ENCODE data around the gene NTRK3. TPM values are rescaled to one million over a fixed set of nuclear protein-coding genes. Genes with fewer than 3 reads are reported as not detected.

Gene NTRK3
- total and polyA plus RNA-seq, 2 of the 13 experiments (the other 11 are each of a cell fraction or from before 2014, with no cell fraction given) = not detected

- POLR2A ChIA-PET = no interaction called here
These were observed 47.4 kb downstream of the NTRK3 start for GRCh38 chr15:88209111-88209510.

More at GRCh38 chr15:88209111-88209510, 47.4 kb downstream of the NTRK3 start:
- 0% methylated on average over 5 of the region's 5 CpGs for WGBS (ENCODE audit: low lambda C conversion rate)
- in situ Hi-C loops (cut with HindIII; ENCODE audit: extremely low pct_ligation_motif_present, low pct_unique_long_range_greater_than_20kb) = no loop called here
- no peak for TF ChIP-seq BCL6 (CRISPR knock-in tag; IDR thresholded peaks at IDR 0.05)
- no peak for TF ChIP-seq ZNF879 (CRISPR knock-in tag; IDR thresholded peaks at IDR 0.05)
- no peak for TF ChIP-seq ZNF652 (CRISPR knock-in tag; IDR thresholded peaks at IDR 0.05; ENCODE audit: borderline replicate concordance, low read depth)
- no peak for TF ChIP-seq ZNF639 (CRISPR knock-in tag; conservative IDR thresholded peaks at IDR 0.05)
- TF ChIP-seq ATF1 (CRISPR knock-in tag; IDR thresholded peaks at IDR 0.05) = no peak
- TF ChIP-seq JARID2 (CRISPR knock-in tag; IDR thresholded peaks at IDR 0.05; ENCODE audit: insufficient replicate concordance) = no peak
- TF ChIP-seq HDAC1 (CRISPR knock-in tag; IDR thresholded peaks at IDR 0.05) = no peak
- no peak for TF ChIP-seq ZNF629 (CRISPR knock-in tag; conservative IDR thresholded peaks at IDR 0.05)
- TF ChIP-seq AKNA (CRISPR knock-in tag; IDR thresholded peaks at IDR 0.05; ENCODE audit: borderline replicate concordance) = no peak
- no peak for TF ChIP-seq FLYWCH1 (CRISPR knock-in tag; IDR thresholded peaks at IDR 0.05)
- TF ChIP-seq NFRKB (IDR thresholded peaks at IDR 0.05) = no peak
- TF ChIP-seq ISL2 (CRISPR knock-in tag; IDR thresholded peaks at IDR 0.05) = no peak
- TF ChIP-seq ZNF563 (CRISPR knock-in tag; IDR thresholded peaks at IDR 0.05) = no peak
- no peak for TF ChIP-seq ZBTB10 (CRISPR knock-in tag; IDR thresholded peaks at IDR 0.05; ENCODE audit: borderline replicate concordance)
- TF ChIP-seq RBM22 (optimal IDR thresholded peaks at IDR 0.05; ENCODE audit: low read length) = no peak
- no peak for TF ChIP-seq ZBTB43 (CRISPR knock-in tag; conservative IDR thresholded peaks at IDR 0.05)
- no peak for TF ChIP-seq RFX3 (CRISPR knock-in tag; IDR thresholded peaks at IDR 0.05)
- DNase-seq (ENCODE audit: low spot score) = no peak
- Histone ChIP-seq H3K4me3 (replicated peaks in 1 of 3; ENCODE audit: insufficient read depth in 1 of 3, low read depth in 2 of 3, low read length in 3 of 3) (no peak overlapping the region), H3K9me3 (ENCODE audit: low read length) (no peaks in the 10 kb centered on the region), H3K4me1 (ENCODE audit: insufficient read depth, low read length) (no peaks in the 10 kb centered on the region), H2AFZ (ENCODE audit: low read length) (no peak overlapping the region), H4K20me1 (ENCODE audit: insufficient read depth, low read length) (no peaks in the 10 kb centered on the region), H3K36me3 (replicated peaks in 1 of 2; ENCODE audit: control insufficient read depth in 1 of 2, insufficient read depth in 2 of 2, low read length in 2 of 2) (no peaks in the 10 kb centered on the region), H3K27ac (ENCODE audit: extremely low read length, insufficient read depth, low read length) (no peak overlapping the region), H3K9ac (ENCODE audit: insufficient read depth, low read depth, low read length) (no peak overlapping the region), H3K79me2 (ENCODE audit: insufficient read depth, low read length) (no peaks in the 10 kb centered on the region), H3K4me2 (ENCODE audit: low read depth, low read length) (no peak overlapping the region), H3K27me3 (ENCODE audit: control insufficient read depth in 1 of 2, insufficient read depth in 2 of 2, low read length in 2 of 2) (peaks cover 0 to 4% of the 10 kb centered on the region in 2 experiments; a peak in 2 of 5 replicates)
- intact Hi-C loops (cut with micrococcal nuclease; ENCODE audit: unreplicated experiment) = no loop called here
- FAIRE-seq = no peak
- BruUV-seq (replicated peaks) = no TSS peak
- ATAC-seq = no peak
- CTCF ChIA-PET (ENCODE audit: low intra/inter-chr PET ratio, low total read pairs) = no interaction called here
